Activated T-cell treated with anti-CD3 and anti-CD28 coated beads, Interleukin-2, amount 50 U/mL, for 4 hours (primary cell): ENCODE results near the gene ENC1. TPM values are rescaled to one million over a fixed set of nuclear protein-coding genes. Genes with fewer than 3 reads are reported as not detected.

Source experiments
- ATAC-seq, 2 donors: fragments of 200-7000 bp; cut with Tn5 transposase; one replicate each; pipeline ENCODE4 v1.10.0; 2021
- DNase-seq: peaks from one replicate; pipeline ENCODE4 v3.0.0-alpha.2; 2020
- H3K27me3 Mint-ChIP-seq: one replicate; pipeline ENCODE4 v1.8.0; 2021; ENCODE audit warnings: low read depth, mixed read lengths
- H3K36me3 Mint-ChIP-seq: one replicate; pipeline ENCODE4 v1.8.0; 2022; ENCODE audit warnings: mixed read lengths; ENCODE audit not compliant: insufficient read depth
- H3K4me1 Mint-ChIP-seq: one replicate; pipeline ENCODE4 v1.8.0; 2021; ENCODE audit warnings: low read depth, mixed read lengths
- H3K4me3 Mint-ChIP-seq: one replicate; pipeline ENCODE4 v1.8.0; 2021; ENCODE audit warnings: mild to moderate bottlenecking, moderate library complexity, mixed read lengths
- H3K9me3 Mint-ChIP-seq: one replicate; pipeline ENCODE4 v1.8.0; 2021; ENCODE audit warnings: mixed read lengths
- total RNA-seq, 3 donors: library from RNA; stranded (reverse); gene quantifications; one replicate each; pipeline ENCODE4 v1.2.1, GENCODE V29; 2021

ENC1 gene
- total RNA-seq, 3 donors from 2014 or later, result 1.8 to 3.0 (median 2.4) TPM

GRCh38 chr5:74631081-74631953 is 9.2 kb downstream of the ENC1 start:
- ATAC-seq (peak; percentile 72 to 75), DNase-seq (no peak)
- Mint-ChIP-seq H3K4me3 (peak overlapping the region; percentile 23), H3K9me3 (no peaks in the 10 kb centered on the region), H3K36me3 (peaks cover 7% of the 10 kb centered on the region), H3K27me3 (peaks cover 11% of the 10 kb centered on the region), H3K4me1 (peaks cover 25% of the 10 kb centered on the region)

GRCh38 chr5:74630453-74631066 is 10.0 kb downstream of the ENC1 start:
- DNase-seq, result no peak
- peaks cover 25% of the 10 kb centered on the region for H3K4me1 Mint-ChIP-seq
- peaks cover 12% of the 10 kb centered on the region for H3K27me3 Mint-ChIP-seq
- no peaks in the 10 kb centered on the region for H3K9me3 Mint-ChIP-seq
- peaks cover 2% of the 10 kb centered on the region for H3K36me3 Mint-ChIP-seq
- peak; percentile 47 to 51 for ATAC-seq
- H3K4me3 Mint-ChIP-seq, result no peak overlapping the region

- H3K9me3 Mint-ChIP-seq, result no peaks in the 10 kb centered on the region
- peaks cover 25% of the 10 kb centered on the region for H3K4me1 Mint-ChIP-seq
- ATAC-seq, result no peak
- H3K27me3 Mint-ChIP-seq, result peaks cover 11% of the 10 kb centered on the region
- DNase-seq, result no peak
- no peaks in the 10 kb centered on the region for H3K36me3 Mint-ChIP-seq
- H3K4me3 Mint-ChIP-seq, result no peak overlapping the region
These were observed 11.2 kb downstream of the ENC1 start for GRCh38 chr5:74629326-74629725.

GRCh38 chr5:74628359-74628758 is 12.2 kb downstream of the ENC1 start:
- H3K4me3 Mint-ChIP-seq, result no peak overlapping the region
- H3K4me1 Mint-ChIP-seq, result peaks cover 25% of the 10 kb centered on the region
- DNase-seq (no peak), ATAC-seq (no peak)
- no peaks in the 10 kb centered on the region for H3K9me3 Mint-ChIP-seq
- H3K36me3 Mint-ChIP-seq, result no peaks in the 10 kb centered on the region
- peaks cover 15% of the 10 kb centered on the region for H3K27me3 Mint-ChIP-seq

GRCh38 chr5:74627646-74628279 is 12.8 kb downstream of the ENC1 start:
- Mint-ChIP-seq H3K4me1 (peaks cover 26% of the 10 kb centered on the region), H3K36me3 (no peaks in the 10 kb centered on the region), H3K4me3 (no peak overlapping the region), H3K27me3 (peaks cover 15% of the 10 kb centered on the region), H3K9me3 (no peaks in the 10 kb centered on the region)
- DNase-seq (no peak), ATAC-seq (no peak)

- Mint-ChIP-seq H3K4me3 (no peak overlapping the region), H3K27me3 (peaks cover 20% of the 10 kb centered on the region), H3K36me3 (no peaks in the 10 kb centered on the region), H3K4me1 (peaks cover 23% of the 10 kb centered on the region), H3K9me3 (no peaks in the 10 kb centered on the region)
- ATAC-seq (no peak), DNase-seq (no peak)
These were observed 13.9 kb downstream of the ENC1 start for GRCh38 chr5:74626386-74627222.

GRCh38 chr5:74625742-74626241 is 14.7 kb downstream of the ENC1 start:
- no peaks in the 10 kb centered on the region for H3K36me3 Mint-ChIP-seq
- no peak for DNase-seq
- H3K4me3 Mint-ChIP-seq, result no peak overlapping the region
- H3K9me3 Mint-ChIP-seq, result no peaks in the 10 kb centered on the region
- no peak for ATAC-seq
- peaks cover 16% of the 10 kb centered on the region for H3K4me1 Mint-ChIP-seq
- H3K27me3 Mint-ChIP-seq, result peaks cover 22% of the 10 kb centered on the region

GRCh38 chr5:74624931-74625505 is 15.5 kb downstream of the ENC1 start:
- Mint-ChIP-seq H3K27me3 (peaks cover 23% of the 10 kb centered on the region), H3K4me3 (no peak overlapping the region), H3K9me3 (no peaks in the 10 kb centered on the region), H3K4me1 (peaks cover 10% of the 10 kb centered on the region), H3K36me3 (no peaks in the 10 kb centered on the region)
- ATAC-seq (no peak), DNase-seq (no peak)

GRCh38 chr5:74624501-74624900 is 16.0 kb downstream of the ENC1 start:
- Mint-ChIP-seq H3K4me1 (peaks cover 10% of the 10 kb centered on the region), H3K9me3 (no peaks in the 10 kb centered on the region), H3K27me3 (peaks cover 25% of the 10 kb centered on the region), H3K4me3 (no peak overlapping the region), H3K36me3 (no peaks in the 10 kb centered on the region)
- ATAC-seq, result no peak
- no peak for DNase-seq

- Mint-ChIP-seq H3K4me1 (peaks cover 10% of the 10 kb centered on the region), H3K36me3 (no peaks in the 10 kb centered on the region), H3K9me3 (no peaks in the 10 kb centered on the region), H3K4me3 (no peak overlapping the region), H3K27me3 (peaks cover 25% of the 10 kb centered on the region)
- no peak for DNase-seq
- ATAC-seq, result no peak
These were observed 16.6 kb downstream of the ENC1 start for GRCh38 chr5:74623748-74624408.

- Mint-ChIP-seq H3K36me3 (no peaks in the 10 kb centered on the region), H3K27me3 (peaks cover 25% of the 10 kb centered on the region), H3K9me3 (no peaks in the 10 kb centered on the region), H3K4me3 (no peak overlapping the region), H3K4me1 (peaks cover 10% of the 10 kb centered on the region)
- no peak for ATAC-seq
- no peak for DNase-seq
These were observed 17.4 kb downstream of the ENC1 start for GRCh38 chr5:74623006-74623611.

- ATAC-seq (peak; percentile 84 to 93), DNase-seq (no peak)
- no peak overlapping the region for H3K4me3 Mint-ChIP-seq
- peaks cover 27% of the 10 kb centered on the region for H3K27me3 Mint-ChIP-seq
- H3K36me3 Mint-ChIP-seq, result no peaks in the 10 kb centered on the region
- no peaks in the 10 kb centered on the region for H3K9me3 Mint-ChIP-seq
- H3K4me1 Mint-ChIP-seq, result peaks cover 10% of the 10 kb centered on the region
These were observed 18.4 kb downstream of the ENC1 start for GRCh38 chr5:74622122-74622521.

- Mint-ChIP-seq H3K27me3 (peaks cover 27% of the 10 kb centered on the region), H3K4me1 (peaks cover 10% of the 10 kb centered on the region), H3K9me3 (no peaks in the 10 kb centered on the region), H3K4me3 (no peak overlapping the region), H3K36me3 (no peaks in the 10 kb centered on the region)
- DNase-seq, result no peak
- ATAC-seq, result no peak
These were observed 19.0 kb downstream of the ENC1 start for GRCh38 chr5:74621492-74621891.
